ENCODE results near the gene MYLK.

Gene MYLK

DNA sequence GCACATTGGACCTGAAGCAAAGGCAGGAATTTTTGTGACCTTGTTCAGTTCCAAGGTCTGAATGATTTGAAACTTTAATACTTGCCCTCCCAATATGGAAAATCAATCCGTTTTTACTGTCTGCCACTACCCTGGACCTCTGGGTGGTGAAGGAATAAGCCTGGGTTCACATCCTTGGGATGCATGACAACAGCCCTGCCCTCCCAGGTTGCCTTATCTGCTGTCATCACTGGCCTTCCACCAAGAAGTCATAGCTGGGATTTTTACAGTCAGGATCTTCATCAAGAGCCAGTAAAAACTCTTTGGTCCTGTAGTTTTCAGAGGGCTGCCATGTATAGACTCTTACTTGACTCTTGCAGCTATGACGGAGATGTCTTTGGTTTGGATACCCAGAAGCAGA lies 128.6 kb downstream of the MYLK start:
- TF ChIP-seq, protein P1, sequence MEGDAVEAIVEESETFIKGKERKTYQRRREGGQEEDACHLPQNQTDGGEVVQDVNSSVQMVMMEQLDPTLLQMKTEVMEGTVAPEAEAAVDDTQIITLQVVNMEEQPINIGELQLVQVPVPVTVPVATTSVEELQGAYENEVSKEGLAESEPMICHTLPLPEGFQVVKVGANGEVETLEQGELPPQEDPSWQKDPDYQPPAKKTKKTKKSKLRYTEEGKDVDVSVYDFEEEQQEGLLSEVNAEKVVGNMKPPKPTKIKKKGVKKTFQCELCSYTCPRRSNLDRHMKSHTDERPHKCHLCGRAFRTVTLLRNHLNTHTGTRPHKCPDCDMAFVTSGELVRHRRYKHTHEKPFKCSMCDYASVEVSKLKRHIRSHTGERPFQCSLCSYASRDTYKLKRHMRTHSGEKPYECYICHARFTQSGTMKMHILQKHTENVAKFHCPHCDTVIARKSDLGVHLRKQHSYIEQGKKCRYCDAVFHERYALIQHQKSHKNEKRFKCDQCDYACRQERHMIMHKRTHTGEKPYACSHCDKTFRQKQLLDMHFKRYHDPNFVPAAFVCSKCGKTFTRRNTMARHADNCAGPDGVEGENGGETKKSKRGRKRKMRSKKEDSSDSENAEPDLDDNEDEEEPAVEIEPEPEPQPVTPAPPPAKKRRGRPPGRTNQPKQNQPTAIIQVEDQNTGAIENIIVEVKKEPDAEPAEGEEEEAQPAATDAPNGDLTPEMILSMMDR (IDR thresholded peaks at IDR 0.05; ENCODE audit: extremely low read depth, insufficient read depth, missing control alignments): no peak
- in situ Hi-C loops (cut with MboI; ENCODE audit: low pct_unique_long_range_greater_than_20kb, low sequenced_read_pairs, unreplicated experiment): no loop called here
- no peak for DNase-seq (ENCODE audit: low spot score)

DNA sequence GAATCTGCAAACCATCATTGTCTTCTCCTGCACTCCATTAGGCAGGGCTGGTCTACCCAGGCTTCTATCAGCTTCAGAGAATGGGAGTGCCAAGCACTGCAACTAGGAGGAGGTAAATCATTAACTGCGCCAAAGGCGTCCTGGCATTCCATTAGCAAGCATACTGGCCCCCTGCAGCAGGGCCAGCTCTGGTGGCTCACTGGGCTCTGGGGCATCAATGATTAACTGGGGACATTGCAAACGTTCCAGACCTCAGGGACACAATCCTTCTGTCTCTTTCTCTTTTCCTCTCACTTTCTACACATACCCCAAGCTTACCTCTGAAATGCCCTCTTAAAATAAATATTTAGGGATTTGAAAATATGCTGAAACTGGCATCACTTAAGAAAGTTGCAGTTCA lies 129.0 kb downstream of the MYLK start:
- TF ChIP-seq, protein P1 (IDR thresholded peaks at IDR 0.05; ENCODE audit: extremely low read depth, insufficient read depth, missing control alignments): no peak
- no peak for DNase-seq (ENCODE audit: low spot score)
- in situ Hi-C loops (cut with MboI; ENCODE audit: low pct_unique_long_range_greater_than_20kb, low sequenced_read_pairs, unreplicated experiment): no loop called here

DNA sequence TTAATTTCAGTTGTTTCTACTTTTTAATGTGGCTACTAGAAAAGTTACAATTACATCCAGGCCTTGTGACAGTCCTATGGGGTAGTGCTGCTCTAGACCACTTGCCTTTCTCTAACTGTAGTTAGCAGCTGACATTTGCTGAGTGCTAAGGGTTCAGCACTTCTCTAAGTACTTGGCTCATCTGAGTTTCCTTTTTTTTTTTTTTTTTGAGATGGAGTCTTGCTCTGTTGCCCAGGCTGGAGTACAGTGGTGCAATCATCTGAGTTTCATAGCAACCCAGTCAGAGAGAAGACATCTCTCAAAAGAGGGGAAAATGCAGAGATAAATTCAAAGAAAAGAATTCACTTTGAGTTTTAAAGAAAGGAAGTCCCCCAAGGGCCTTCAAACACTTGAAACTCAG lies 130.8 kb downstream of the MYLK start:
- TF ChIP-seq, protein P1 (IDR thresholded peaks at IDR 0.05; ENCODE audit: extremely low read depth, insufficient read depth, missing control alignments): no peak
- DNase-seq (ENCODE audit: low spot score): no peak
- in situ Hi-C loops (cut with MboI; ENCODE audit: low pct_unique_long_range_greater_than_20kb, low sequenced_read_pairs, unreplicated experiment): no loop called here

DNA sequence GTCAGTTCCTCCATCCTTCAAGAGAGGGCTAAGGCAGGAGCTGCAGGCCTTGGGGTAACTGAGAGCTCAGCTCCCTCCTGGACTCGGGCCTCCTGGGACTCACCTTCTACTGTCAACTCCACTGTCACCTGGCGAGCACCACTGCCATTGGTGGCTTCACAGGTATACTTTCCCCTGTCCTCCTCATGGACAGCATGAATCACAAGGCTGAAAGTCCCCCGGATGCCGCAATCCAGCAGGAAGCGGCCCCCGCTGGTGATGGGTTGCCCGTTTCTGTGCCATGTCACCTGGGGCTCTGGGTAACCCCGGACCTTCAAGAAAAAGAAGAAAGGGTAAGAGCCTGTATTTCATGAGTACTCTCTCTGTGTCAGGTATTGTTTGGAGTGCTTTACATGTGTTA lies 131.9 kb downstream of the MYLK start:
- no peak for DNase-seq (ENCODE audit: low spot score)
- in situ Hi-C loops (cut with MboI; ENCODE audit: low pct_unique_long_range_greater_than_20kb, low sequenced_read_pairs, unreplicated experiment): no loop called here
- TF ChIP-seq, protein P1 (IDR thresholded peaks at IDR 0.05; ENCODE audit: extremely low read depth, insufficient read depth, missing control alignments): no peak

DNA sequence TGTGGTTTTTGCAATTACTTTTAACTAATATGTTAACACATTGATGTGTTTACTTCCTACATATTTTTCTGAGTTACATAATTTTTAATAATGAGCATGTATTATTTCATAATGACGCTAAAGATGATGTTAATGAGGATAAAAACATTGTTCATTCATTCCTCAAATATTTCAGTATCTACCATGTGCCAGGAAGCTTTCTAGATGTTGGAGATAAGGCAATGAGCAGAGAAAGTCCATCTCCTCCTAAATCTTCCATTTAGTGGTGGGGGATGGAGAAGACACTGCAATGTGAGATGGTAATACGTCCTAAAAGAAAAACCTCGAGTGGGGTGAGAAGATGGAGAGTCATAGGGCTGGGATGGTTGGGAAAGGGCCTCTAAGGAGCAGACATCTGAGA lies 132.7 kb downstream of the MYLK start:
- in situ Hi-C loops (cut with MboI; ENCODE audit: low pct_unique_long_range_greater_than_20kb, low sequenced_read_pairs, unreplicated experiment): no loop called here
- TF ChIP-seq, protein P1 (IDR thresholded peaks at IDR 0.05; ENCODE audit: extremely low read depth, insufficient read depth, missing control alignments): no peak
- DNase-seq (ENCODE audit: low spot score): no peak

DNA sequence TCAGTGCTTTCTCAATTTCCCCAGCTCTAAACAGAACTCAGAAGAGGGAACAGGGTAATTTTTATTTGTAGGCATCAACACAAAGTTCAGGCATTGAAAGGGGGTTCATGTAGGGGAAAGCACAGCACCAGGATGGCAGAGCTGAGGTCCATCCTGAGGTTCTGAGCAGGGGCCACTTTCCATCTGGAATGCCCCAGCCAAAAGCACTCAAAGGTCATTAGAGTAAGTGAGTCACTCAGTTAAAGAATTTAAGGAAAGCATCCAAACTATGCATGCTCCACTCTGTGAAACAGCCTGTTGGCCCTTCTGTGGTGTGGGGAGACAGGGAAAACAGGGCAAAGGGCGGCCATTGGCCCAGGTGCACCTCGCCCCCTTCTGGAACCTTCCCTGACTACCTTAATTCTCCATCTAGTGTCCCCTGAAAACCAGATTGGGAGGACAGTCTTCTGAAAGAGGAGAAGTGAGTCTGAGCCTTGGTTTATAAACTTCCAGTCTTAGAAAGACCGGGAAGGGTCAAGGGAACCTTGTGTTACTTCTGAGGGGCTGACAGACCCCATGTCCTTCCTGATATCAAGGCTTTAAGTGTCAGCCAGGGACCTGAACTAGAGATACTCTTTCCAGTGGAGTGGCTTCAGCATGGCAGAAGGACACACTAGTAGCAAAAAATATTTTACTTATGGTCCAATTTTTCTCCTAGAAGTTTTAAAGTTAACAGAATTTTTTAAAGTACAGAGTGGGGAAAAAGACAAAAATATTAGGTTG lies 133.3 kb downstream of the MYLK start:
- TF ChIP-seq, protein P1 (IDR thresholded peaks at IDR 0.05; ENCODE audit: extremely low read depth, insufficient read depth, missing control alignments): no peak
- no peak for DNase-seq (ENCODE audit: low spot score)
- in situ Hi-C loops (cut with MboI; ENCODE audit: low pct_unique_long_range_greater_than_20kb, low sequenced_read_pairs, unreplicated experiment): no loop called here

All from GM13977 (cell line).